IPS-15b (cell line): ENCODE measurements around the gene NAV1.
"Not testable (repeated sequence)": the region's sequence is repeated elsewhere in the genome, so short reads cannot be mapped to it uniquely, and the experiment has no call there.

Experiments used
- H3K27me3 ChIP-seq: one replicate; pipeline ENCODE4 v1.6.1; 2013; ENCODE audit warnings: low read length; ENCODE audit not compliant: control insufficient read depth, insufficient read depth
- H3K36me3 ChIP-seq: one replicate; pipeline ENCODE4 v1.6.1; 2013; ENCODE audit warnings: low read length; ENCODE audit not compliant: control insufficient read depth, insufficient read depth
- H3K4me1 ChIP-seq: one replicate; pipeline ENCODE4 v1.6.1; 2013; ENCODE audit warnings: mild to moderate bottlenecking, low read length; ENCODE audit not compliant: control insufficient read depth, insufficient read depth
- H3K4me3 ChIP-seq: one replicate; pipeline ENCODE4 v1.5.1; 2013; ENCODE audit warnings: low read depth, low read length
- H3K9ac ChIP-seq: one replicate; pipeline ENCODE4 v1.6.1; 2013; ENCODE audit warnings: low read depth, mild to moderate bottlenecking, low read length
- H3K9me3 ChIP-seq: one replicate; pipeline ENCODE4 v1.6.1; 2013; ENCODE audit warnings: mild to moderate bottlenecking, low read length; ENCODE audit not compliant: control insufficient read depth, insufficient read depth

Gene NAV1

GRCh38 chr1:201516511-201517127 is 22.3 kb upstream of the NAV1 start:
- Histone ChIP-seq H3K9me3 (no peaks in the 10 kb centered on the region), H3K4me1 (peaks cover 9% of the 10 kb centered on the region), H3K9ac (no peak overlapping the region), H3K36me3 (no peaks in the 10 kb centered on the region), H3K4me3 (no peak overlapping the region), H3K27me3 (no peaks in the 10 kb centered on the region)

- Histone ChIP-seq H3K9me3 (no peaks in the 10 kb centered on the region), H3K4me1 (peaks cover 5% of the 10 kb centered on the region), H3K36me3 (no peaks in the 10 kb centered on the region), H3K27me3 (no peaks in the 10 kb centered on the region), H3K9ac (no peak overlapping the region), H3K4me3 (no peak overlapping the region)
These were observed 21.3 kb upstream of the NAV1 start for GRCh38 chr1:201517631-201518030.

- Histone ChIP-seq H3K36me3 (no peaks in the 10 kb centered on the region), H3K27me3 (no peaks in the 10 kb centered on the region), H3K9ac (no peak overlapping the region), H3K4me3 (no peak overlapping the region), H3K4me1 (peaks cover 5% of the 10 kb centered on the region), H3K9me3 (no peaks in the 10 kb centered on the region)
These were observed 20.9 kb upstream of the NAV1 start for GRCh38 chr1:201518071-201518470.

GRCh38 chr1:201520046-201520575 is 18.8 kb upstream of the NAV1 start:
- not testable (repeated sequence) for H3K27me3 ChIP-seq, H3K36me3 ChIP-seq, H3K9me3 ChIP-seq, H3K9ac ChIP-seq, H3K4me1 ChIP-seq, H3K4me3 ChIP-seq

- Histone ChIP-seq H3K4me3 (no peak overlapping the region), H3K4me1 (peaks cover 5% of the 10 kb centered on the region), H3K27me3 (no peaks in the 10 kb centered on the region), H3K36me3 (no peaks in the 10 kb centered on the region), H3K9me3 (no peaks in the 10 kb centered on the region), H3K9ac (no peak overlapping the region)
These were observed 13.6 kb upstream of the NAV1 start for GRCh38 chr1:201525193-201525778.

GRCh38 chr1:201527879-201528278 is 11.0 kb upstream of the NAV1 start:
- H3K27me3 ChIP-seq, result no peaks in the 10 kb centered on the region

GRCh38 chr1:201528631-201529252 is 10.2 kb upstream of the NAV1 start:
- H3K4me3 ChIP-seq, result no peak overlapping the region
- no peaks in the 10 kb centered on the region for H3K27me3 ChIP-seq
- no peaks in the 10 kb centered on the region for H3K36me3 ChIP-seq
- no peak overlapping the region for H3K9ac ChIP-seq
- no peaks in the 10 kb centered on the region for H3K9me3 ChIP-seq
- H3K4me1 ChIP-seq, result peaks cover 6% of the 10 kb centered on the region

More at GRCh38 chr1:201527879-201528278, 11.0 kb upstream of the NAV1 start:
- Histone ChIP-seq H3K36me3 (no peaks in the 10 kb centered on the region), H3K9me3 (no peaks in the 10 kb centered on the region), H3K4me1 (peaks cover 6% of the 10 kb centered on the region), H3K4me3 (no peak overlapping the region), H3K9ac (no peak overlapping the region)

GRCh38 chr1:201530741-201531531 is 8.0 kb upstream of the NAV1 start:
- peaks cover 6% of the 10 kb centered on the region for H3K4me1 ChIP-seq
- peaks cover 7% of the 10 kb centered on the region for H3K27me3 ChIP-seq
- H3K4me3 ChIP-seq, result no peak overlapping the region
- no peaks in the 10 kb centered on the region for H3K9me3 ChIP-seq
- H3K36me3 ChIP-seq, result no peaks in the 10 kb centered on the region
- H3K9ac ChIP-seq, result no peak overlapping the region

GRCh38 chr1:201531551-201532425 is 7.1 kb upstream of the NAV1 start:
- no peaks in the 10 kb centered on the region for H3K36me3 ChIP-seq
- H3K4me1 ChIP-seq, result peaks cover 6% of the 10 kb centered on the region
- peaks cover 16% of the 10 kb centered on the region for H3K27me3 ChIP-seq
- no peak overlapping the region for H3K9ac ChIP-seq
- H3K9me3 ChIP-seq, result no peaks in the 10 kb centered on the region
- H3K4me3 ChIP-seq, result no peak overlapping the region

- Histone ChIP-seq H3K9me3 (no peaks in the 10 kb centered on the region), H3K36me3 (no peaks in the 10 kb centered on the region), H3K9ac (no peak overlapping the region), H3K4me1 (peaks cover 11% of the 10 kb centered on the region), H3K4me3 (no peak overlapping the region), H3K27me3 (peaks cover 32% of the 10 kb centered on the region)
These were observed 5.1 kb upstream of the NAV1 start for GRCh38 chr1:201533836-201534235.
